Fibroblast of lung (primary cell): ENCODE measurements around the gene NDEL1.

Experiments
- CTCF ChIP-seq, 2 donors: IDR thresholded peaks in 1 of 2; conservative IDR thresholded peaks in 1 of 2; 1 replicate in 1 of 2; 2 replicates in 1 of 2; pipeline ENCODE4 v1.5.1; 2011 to 2012; ENCODE audit warnings: low read length in 2 of 2, control low read depth in 1 of 2, inconsistent platforms in 1 of 2, low read depth in 1 of 2, mild to moderate bottlenecking in 1 of 2
- EZH2 ChIP-seq: IDR thresholded peaks from 2 replicates; pipeline ENCODE4 v1.5.1; 2012; ENCODE audit warnings: low read length, control low read depth, mild to moderate bottlenecking; ENCODE audit errors: missing control alignments

GRCh38 chr17:8484465-8484864, 48.8 kb downstream of the NDEL1 start:
- TF ChIP-seq CTCF (conservative IDR thresholded peaks at IDR 0.05 in 1 of 2, IDR thresholded peaks at IDR 0.05 in 1 of 2; ENCODE audit: low read depth in 1 of 2, low read length in 2 of 2) (no peak), EZH2 (no peak)
